Activated T-cell treated with anti-CD3 and anti-CD28 coated beads, Interleukin-2, amount 50 U/mL, for 24 hours (primary cell): ENCODE results near the gene PMEL.
"Not testable (repeated sequence)": the region's sequence is repeated elsewhere in the genome, so short reads cannot be mapped to it uniquely, and the experiment has no call there.

ENCODE experiments used
- DNase-seq: peaks from one replicate; pipeline ENCODE4 v3.0.0-alpha.2; 2020
- H3K27ac Mint-ChIP-seq: 2 replicates; pipeline ENCODE4 v1.8.0; 2020; ENCODE audit warnings: mild to moderate bottlenecking, mixed read lengths
- H3K27me3 Mint-ChIP-seq: 2 replicates; pipeline ENCODE4 v1.8.0; 2020; ENCODE audit warnings: mixed read lengths
- H3K36me3 Mint-ChIP-seq: 2 replicates; pipeline ENCODE4 v1.8.0; 2020; ENCODE audit warnings: low read depth, mixed read lengths
- H3K4me1 Mint-ChIP-seq: 2 replicates; pipeline ENCODE4 v1.8.0; 2020; ENCODE audit warnings: low read depth, mixed read lengths
- H3K4me3 Mint-ChIP-seq: 2 replicates; pipeline ENCODE4 v1.8.0; 2020; ENCODE audit warnings: mild to moderate bottlenecking, moderate library complexity, mixed read lengths
- H3K9me3 Mint-ChIP-seq: 2 replicates; pipeline ENCODE4 v1.8.0; 2020; ENCODE audit warnings: mixed read lengths

Gene PMEL

DNA sequence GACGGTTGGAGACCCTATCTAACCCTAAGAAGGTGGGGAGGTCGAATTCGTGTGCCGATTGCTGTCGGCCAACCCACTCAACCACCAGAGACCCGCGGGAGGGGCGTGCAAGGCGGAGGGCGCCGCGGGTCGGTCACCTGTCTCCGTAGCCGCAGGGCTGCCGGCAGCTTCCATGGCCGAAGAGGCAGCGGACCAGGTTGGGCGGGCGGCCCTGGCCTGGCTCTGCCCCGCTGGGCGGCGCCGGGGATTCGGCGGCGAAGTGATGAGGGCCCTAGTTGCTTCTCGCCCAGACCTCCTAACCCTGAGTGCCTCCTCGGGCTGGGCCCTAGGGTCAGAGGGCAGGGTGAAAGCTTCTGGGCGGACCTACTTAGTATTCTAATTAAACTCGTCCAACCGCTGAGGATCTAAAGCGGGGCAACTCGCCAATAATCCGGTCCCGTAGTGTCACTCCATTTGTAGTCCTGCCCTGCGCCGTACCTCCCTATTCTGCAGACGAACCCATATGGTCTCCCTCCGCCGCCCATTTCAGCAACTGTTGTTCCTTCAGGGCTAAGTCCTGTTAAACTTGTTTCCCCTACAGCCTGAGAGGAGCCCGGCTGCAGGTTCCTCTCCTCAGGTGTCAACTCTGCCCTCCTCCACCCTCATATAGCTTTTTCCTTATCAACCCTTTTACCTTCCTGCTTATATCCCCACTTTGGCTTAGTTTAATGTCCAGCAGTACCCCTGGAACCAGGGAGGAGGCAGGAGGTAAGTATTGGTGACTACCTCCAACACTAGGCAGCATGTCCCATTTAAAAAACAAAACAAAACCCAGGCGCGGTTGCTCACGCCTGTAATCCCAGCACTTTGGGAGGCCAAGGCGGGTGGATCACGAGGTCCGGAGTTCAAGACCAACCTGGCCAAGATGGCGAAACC is 38.0 kb downstream of the PMEL start, which contains the start of gene PYM1:
Gene PYM1, minus strand, starts transcription at position 307 of the 915 bp plus-strand sequence. Its CDS starts 133 bp downstream, at position 174.
- Mint-ChIP-seq H3K4me3 (peak within 1 kb of the TSS; percentile 91), H3K9me3 (no peaks in the 10 kb centered on the region), H3K27ac (peak within 1 kb of the TSS; percentile 98), H3K27me3 (no peaks in the 10 kb centered on the region), H3K36me3 (peaks cover 60% of the 10 kb centered on the region), H3K4me1 (peaks cover 50% of the 10 kb centered on the region)
- peak; percentile 80 for DNase-seq

DNA sequence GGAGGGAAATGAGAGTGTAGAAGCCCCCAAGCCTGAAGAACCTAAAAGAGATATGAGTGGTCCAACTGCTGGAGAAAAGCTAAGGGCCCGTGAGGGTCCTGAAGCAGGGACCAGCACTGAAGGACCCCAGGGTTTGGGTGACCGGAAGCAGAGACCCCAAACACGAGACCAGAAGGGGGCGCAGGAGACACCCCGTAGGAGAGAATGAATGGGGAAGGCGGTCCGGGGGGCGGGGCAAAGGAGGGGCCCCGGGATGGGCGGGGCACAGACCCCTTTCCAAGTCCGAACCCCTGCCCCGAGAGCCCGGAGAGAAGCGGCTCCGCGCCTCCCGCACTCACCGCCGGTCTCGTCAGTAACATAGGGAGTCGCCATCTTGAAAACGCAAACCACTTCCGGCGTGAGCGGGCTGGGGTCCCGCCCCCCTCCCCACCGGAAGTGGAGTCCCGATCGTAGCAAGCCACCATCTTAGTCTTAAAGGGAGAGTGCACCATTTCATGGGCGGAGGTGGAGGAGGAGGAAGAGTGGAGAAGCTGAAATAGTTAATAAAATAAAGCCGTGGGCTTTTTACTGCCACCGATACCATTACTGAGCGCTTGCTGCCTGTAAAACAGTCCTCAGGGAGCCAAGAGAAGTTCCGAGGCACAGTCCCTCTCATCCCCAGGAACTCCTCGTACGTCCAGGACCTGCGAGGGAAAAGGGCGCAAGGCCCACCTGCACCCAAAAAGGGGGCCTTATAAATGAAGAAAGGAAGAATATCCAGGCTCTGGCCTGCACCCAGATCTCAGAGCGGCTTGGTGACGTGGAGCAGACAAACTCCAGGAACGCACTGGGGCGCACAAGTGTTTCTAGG is 38.9 kb downstream of the PMEL start:
- peak overlapping the region; percentile 98 for H3K27ac Mint-ChIP-seq
- H3K9me3 Mint-ChIP-seq, result no peaks in the 10 kb centered on the region
- H3K4me1 Mint-ChIP-seq, result peaks cover 55% of the 10 kb centered on the region

GRCh38 chr12:55925870-55926737 is 39.7 kb downstream of the PMEL start:
- H3K4me1 Mint-ChIP-seq, result peaks cover 61% of the 10 kb centered on the region
- DNase-seq, result no peak
- no peaks in the 10 kb centered on the region for H3K27me3 Mint-ChIP-seq
- H3K27ac Mint-ChIP-seq, result peak overlapping the region; percentile 98
- H3K4me3 Mint-ChIP-seq, result peak overlapping the region; percentile 91
- H3K36me3 Mint-ChIP-seq, result peaks cover 58% of the 10 kb centered on the region
- no peaks in the 10 kb centered on the region for H3K9me3 Mint-ChIP-seq

More for the DNA sequence above, 38.9 kb downstream of the PMEL start:
- peak overlapping the region; percentile 91 for H3K4me3 Mint-ChIP-seq
- peaks cover 60% of the 10 kb centered on the region for H3K36me3 Mint-ChIP-seq
- peak; percentile 96 for DNase-seq
- H3K27me3 Mint-ChIP-seq, result no peaks in the 10 kb centered on the region

- no peak for DNase-seq
- peak overlapping the region; percentile 98 for H3K27ac Mint-ChIP-seq
- H3K9me3 Mint-ChIP-seq, result no peaks in the 10 kb centered on the region
- H3K4me3 Mint-ChIP-seq, result peak overlapping the region; percentile 91
- peaks cover 59% of the 10 kb centered on the region for H3K4me1 Mint-ChIP-seq
- peaks cover 60% of the 10 kb centered on the region for H3K36me3 Mint-ChIP-seq
- no peaks in the 10 kb centered on the region for H3K27me3 Mint-ChIP-seq
Measured at GRCh38 chr12:55925371-55925770, 40.5 kb downstream of the PMEL start.

DNA sequence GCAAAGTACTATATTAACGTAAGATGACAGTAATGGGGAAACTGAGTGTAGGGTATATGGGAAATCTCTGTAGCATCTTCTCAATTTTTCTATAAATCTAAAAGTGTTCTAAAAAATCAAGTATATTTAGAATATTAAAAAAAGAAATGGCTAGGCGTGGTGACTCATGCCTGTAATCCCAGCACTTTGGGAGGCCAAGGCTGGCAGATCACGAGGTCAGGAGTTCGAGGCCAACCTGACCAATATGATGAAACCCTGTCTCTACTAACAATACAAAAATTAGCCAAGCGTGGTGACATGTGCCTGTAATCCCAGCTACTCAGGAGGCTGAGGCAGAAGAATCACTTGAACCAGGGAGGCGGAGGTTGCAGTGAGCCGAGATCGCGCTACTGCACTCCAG is 42.2 kb downstream of the PMEL start:
- not testable (repeated sequence) for H3K9me3 Mint-ChIP-seq, H3K4me3 Mint-ChIP-seq, H3K27me3 Mint-ChIP-seq, DNase-seq
- Mint-ChIP-seq H3K27ac (peak overlapping the region; percentile 85), H3K4me1 (peaks cover 49% of the 10 kb centered on the region), H3K36me3 (peaks cover 67% of the 10 kb centered on the region)

DNA sequence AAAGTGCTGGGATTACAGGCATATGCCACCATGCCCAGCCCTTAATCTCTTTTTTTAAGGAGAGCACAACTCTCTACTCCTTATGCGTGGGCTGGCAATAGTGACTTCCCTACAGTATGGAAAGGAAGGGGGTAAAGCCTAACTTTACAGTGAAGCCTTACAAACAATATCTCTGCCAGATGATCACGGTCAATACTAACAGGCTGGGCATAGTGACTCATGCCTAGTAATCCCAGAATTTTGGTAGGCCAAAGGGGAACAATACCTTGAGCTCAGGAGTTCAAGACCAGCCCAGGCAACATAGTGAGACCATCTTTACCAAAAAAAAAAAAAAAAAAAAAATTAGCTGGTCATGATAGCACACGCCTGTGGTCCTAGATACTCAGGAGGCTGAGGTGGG is 43.7 kb downstream of the PMEL start:
- Mint-ChIP-seq H3K27me3 (no peaks in the 10 kb centered on the region), H3K4me1 (peaks cover 49% of the 10 kb centered on the region), H3K9me3 (no peaks in the 10 kb centered on the region), H3K36me3 (peaks cover 61% of the 10 kb centered on the region), H3K4me3 (no peak overlapping the region), H3K27ac (peak overlapping the region; percentile 71)
- no peak for DNase-seq

- H3K4me1 Mint-ChIP-seq, result peaks cover 56% of the 10 kb centered on the region
- not testable (repeated sequence) for DNase-seq, H3K4me3 Mint-ChIP-seq, H3K9me3 Mint-ChIP-seq, H3K27me3 Mint-ChIP-seq, H3K27ac Mint-ChIP-seq
- H3K36me3 Mint-ChIP-seq, result peaks cover 61% of the 10 kb centered on the region
Measured at GRCh38 chr12:55919032-55919431, 46.8 kb downstream of the PMEL start.

DNA sequence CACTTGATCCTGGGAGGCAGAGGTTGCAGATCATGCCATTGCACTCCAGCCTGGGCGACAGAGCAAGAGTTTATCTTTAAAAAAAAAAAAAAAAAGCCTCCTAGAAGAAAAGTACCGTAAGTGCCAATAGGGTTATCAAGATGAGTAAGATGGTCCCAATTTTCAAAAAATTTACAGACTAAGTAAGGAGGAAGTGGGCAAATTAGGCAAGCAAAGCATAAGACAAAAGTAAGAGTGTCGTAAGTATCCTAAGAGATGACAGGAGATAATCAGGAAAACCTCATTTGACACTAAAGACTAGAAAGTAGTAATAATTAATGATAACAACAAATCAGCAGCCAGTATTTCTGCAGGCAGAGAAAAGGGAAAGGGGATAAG is 50.4 kb downstream of the PMEL start:
- H3K4me1 Mint-ChIP-seq, result peaks cover 45% of the 10 kb centered on the region
- H3K27ac Mint-ChIP-seq, result peak overlapping the region; percentile 18
- H3K9me3 Mint-ChIP-seq, result no peaks in the 10 kb centered on the region
- peaks cover 56% of the 10 kb centered on the region for H3K36me3 Mint-ChIP-seq
- H3K4me3 Mint-ChIP-seq, result no peak overlapping the region
- no peaks in the 10 kb centered on the region for H3K27me3 Mint-ChIP-seq
- DNase-seq, result no peak

DNA sequence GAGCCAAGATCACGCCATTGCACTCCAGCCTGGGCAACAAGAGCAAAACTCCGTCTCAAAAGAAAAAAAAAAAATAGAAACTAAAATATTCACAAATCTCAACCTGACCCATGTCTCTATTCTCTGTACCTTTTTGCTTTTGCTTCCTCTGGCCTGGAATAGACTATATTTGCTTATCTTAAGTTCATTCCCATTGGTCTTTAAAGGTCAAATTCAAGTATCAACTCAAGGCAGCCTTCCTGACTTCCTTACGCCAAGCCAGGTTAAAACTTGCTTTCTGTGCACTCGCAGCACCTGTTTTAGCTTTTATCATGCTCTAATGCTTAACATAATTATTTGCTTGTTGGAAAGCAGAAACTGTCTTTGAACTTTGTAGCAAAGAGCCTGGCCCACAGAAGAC is 52.9 kb downstream of the PMEL start:
- H3K4me3 Mint-ChIP-seq, result no peak overlapping the region
- H3K4me1 Mint-ChIP-seq, result peaks cover 47% of the 10 kb centered on the region
- no peaks in the 10 kb centered on the region for H3K27me3 Mint-ChIP-seq
- H3K9me3 Mint-ChIP-seq, result no peaks in the 10 kb centered on the region
- H3K36me3 Mint-ChIP-seq, result peaks cover 50% of the 10 kb centered on the region
- H3K27ac Mint-ChIP-seq, result peak overlapping the region; percentile 67
- DNase-seq, result no peak

DNA sequence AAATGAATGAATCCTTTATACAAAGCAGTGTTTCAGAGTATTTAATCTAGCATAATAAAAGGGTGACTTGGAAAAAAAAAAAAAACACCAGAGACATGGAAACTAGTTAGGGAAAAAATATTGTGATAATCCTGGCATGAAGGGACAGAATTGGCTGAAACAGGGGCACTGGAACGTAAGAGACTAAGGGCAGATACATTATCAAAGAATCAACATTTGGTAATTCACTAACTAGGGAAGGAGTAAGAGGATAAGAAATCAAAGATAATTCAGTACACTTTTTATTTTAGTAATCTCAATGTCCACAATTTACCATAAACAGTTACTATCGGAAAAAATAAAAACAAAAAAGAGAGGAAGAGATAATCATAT is 56.3 kb downstream of the PMEL start:
- H3K9me3 Mint-ChIP-seq, result no peaks in the 10 kb centered on the region
- peaks cover 28% of the 10 kb centered on the region for H3K36me3 Mint-ChIP-seq
- DNase-seq, result no peak
- no peak overlapping the region for H3K4me3 Mint-ChIP-seq
- peaks cover 27% of the 10 kb centered on the region for H3K4me1 Mint-ChIP-seq
- H3K27ac Mint-ChIP-seq, result peak overlapping the region; percentile 15
- no peaks in the 10 kb centered on the region for H3K27me3 Mint-ChIP-seq

DNA sequence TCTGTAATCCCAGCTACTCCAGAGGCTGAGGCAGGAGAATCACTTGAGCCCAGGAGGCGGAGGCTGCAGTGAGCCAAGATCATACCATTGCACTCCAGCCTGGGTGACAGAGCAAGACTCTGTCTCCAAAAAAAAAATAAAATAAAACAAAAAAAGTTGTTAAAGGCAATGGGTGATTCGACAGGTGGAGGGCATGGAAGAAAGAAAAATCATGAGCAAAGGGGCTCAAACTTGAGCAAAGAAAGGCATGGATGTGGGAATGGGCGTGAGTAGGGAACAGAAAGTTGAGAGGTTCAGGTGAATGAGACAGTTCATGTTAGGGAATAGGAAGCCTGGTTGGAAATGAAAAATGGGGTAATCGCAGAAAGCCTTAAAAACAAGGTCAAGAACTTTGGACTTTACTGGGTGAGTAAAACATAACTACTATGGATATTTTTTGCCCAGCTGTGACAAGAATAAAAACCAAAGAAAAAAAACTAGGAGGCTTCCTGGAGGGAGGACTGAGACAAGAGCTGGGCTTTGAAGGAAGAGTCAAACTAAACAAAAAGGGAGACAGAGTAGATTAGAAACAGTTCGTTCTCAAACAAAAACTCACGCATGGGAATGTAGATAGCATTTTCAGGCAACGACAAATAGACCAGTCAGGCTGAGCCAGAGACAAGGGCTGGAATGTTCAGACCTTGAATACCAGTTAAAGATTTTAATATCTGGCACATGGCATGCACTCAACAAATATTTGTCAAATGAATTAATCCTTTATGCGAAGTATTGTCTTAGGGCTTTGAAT is 56.9 kb downstream of the PMEL start:
- DNase-seq, result no peak
- Mint-ChIP-seq H3K27me3 (no peaks in the 10 kb centered on the region), H3K27ac (peak overlapping the region; percentile 55), H3K4me3 (no peak overlapping the region), H3K4me1 (peaks cover 21% of the 10 kb centered on the region), H3K9me3 (no peaks in the 10 kb centered on the region), H3K36me3 (peaks cover 22% of the 10 kb centered on the region)

- Mint-ChIP-seq H3K36me3 (peaks cover 31% of the 10 kb centered on the region), H3K27ac (no peak overlapping the region), H3K9me3 (no peaks in the 10 kb centered on the region), H3K4me3 (no peak overlapping the region), H3K4me1 (peaks cover 10% of the 10 kb centered on the region), H3K27me3 (no peaks in the 10 kb centered on the region)
- no peak for DNase-seq
Measured at GRCh38 chr12:55906056-55906455, 59.8 kb downstream of the PMEL start.
